Heart left ventricle (tissue), 13 donors: Measurements from ENCODE around the gene AKAP5.

ENCODE experiments used
- CTCF ChIP-seq, 12 donors: fragments of 200-600 bp; sonication (generic) in 4 of 12; IDR thresholded peaks; one replicate each; pipeline versions ENCODE4 v1.5.0 to v1.8.0; 2018 to 2022; ENCODE audit warnings: antibody characterized with exemption in 12 of 12, mild to moderate bottlenecking in 5 of 12
- POLR2A ChIP-seq, 2 donors: fragments of 450-650 bp; IDR thresholded peaks; one replicate each; pipeline ENCODE4 v1.6.1; 2017; ENCODE audit warnings: antibody characterized with exemption in 2 of 2, mild to moderate bottlenecking in 2 of 2, moderate library complexity in 2 of 2
- donor health status: ischemic (EF 13 %, LVEDD 7.1; RV severe dilation, severe dysfunction).
- donor health status: DM: no; HTN: yes; CAD: no.
- donor health status: DM: no; HTN: no; CAD: no.
- donor health status: ischemic (EF 25% LVEDD 6.9; RV normal size, moderate dysfunction).
- donor health status: ischemic (EF 25% LVEDD 5.7; RV mildly dilated, moderate dysfunction).
- donor health status: ischemic (EF 35%, LVEDD 5.7; RV mildly dilated, moderate dysfunction).
- donor health status: nonischemic (EF 11% LVEDD 7.7; RV severe dilation, severe dysfunction).
- donor health status: DM: yes; HTN: yes; CAD: no.
- donor health status: PGD.
- donor health status: ischemic (EF 29% LVEDD 5.4; RV normal size, mild dysfunction).
- donor health status: nonischemic (EF 23%, LVEDD 6.1; RV moderate dilation, normal function).

- TF ChIP-seq CTCF (IDR thresholded peaks at IDR 0.05), result no peak
- TF ChIP-seq POLR2A (IDR thresholded peaks at IDR 0.05), result no peak
These were observed 5.7 kb upstream of the AKAP5 start for GRCh38 chr14:64459405-64460136.
